NCI-H526 (cell line): ENCODE data around the gene CAMK2A.

Experiments used
- DNase-seq, 2 experiments: peaks; one replicate each; lab custom pipeline; 2025; lab: John Stamatoyannopoulos, UW

The CAMK2A gene

GRCh38 chr5:150289551-150290390, at the start of gene CAMK2A:
CAMK2A (minus strand) TSS chr5:150289773; CDS start chr5:150289625, 148 bp downstream.
- DNase-seq, result peak; percentile 23 to 52

- DNase-seq, result no peak
Observed at GRCh38 chr5:150339165-150339564, 49.6 kb upstream of the CAMK2A start.

GRCh38 chr5:150338546-150338945, 49.0 kb upstream of the CAMK2A start:
- no peak for DNase-seq

GRCh38 chr5:150335778-150336177, 46.2 kb upstream of the CAMK2A start:
- no peak for DNase-seq

GRCh38 chr5:150333400-150333799, 43.8 kb upstream of the CAMK2A start:
- DNase-seq, result no peak

- no peak for DNase-seq
Observed at GRCh38 chr5:150329881-150330876, 40.6 kb upstream of the CAMK2A start.

GRCh38 chr5:150329038-150329437, 39.5 kb upstream of the CAMK2A start:
- no peak for DNase-seq

GRCh38 chr5:150328515-150328914, 38.9 kb upstream of the CAMK2A start:
- DNase-seq, result no peak

- DNase-seq, result no peak
Observed at GRCh38 chr5:150327139-150327538, 37.6 kb upstream of the CAMK2A start.

GRCh38 chr5:150326707-150327106, 37.1 kb upstream of the CAMK2A start:
- DNase-seq, result no peak

- DNase-seq, result no peak
Observed at GRCh38 chr5:150325426-150325825, 35.9 kb upstream of the CAMK2A start.

GRCh38 chr5:150323819-150324218, 34.2 kb upstream of the CAMK2A start:
- no peak for DNase-seq

GRCh38 chr5:150323092-150323491, 33.5 kb upstream of the CAMK2A start:
- DNase-seq, result no peak

- no peak for DNase-seq
Observed at GRCh38 chr5:150322202-150322601, 32.6 kb upstream of the CAMK2A start.

GRCh38 chr5:150321784-150322183, 32.2 kb upstream of the CAMK2A start:
- no peak for DNase-seq

GRCh38 chr5:150321211-150321610, 31.6 kb upstream of the CAMK2A start:
- DNase-seq, result no peak

GRCh38 chr5:150320044-150320613, 30.6 kb upstream of the CAMK2A start:
- no peak for DNase-seq

- DNase-seq, result no peak
Observed at GRCh38 chr5:150319484-150319790, 29.9 kb upstream of the CAMK2A start.

- DNase-seq, result no peak
Observed at GRCh38 chr5:150318613-150319483, 29.3 kb upstream of the CAMK2A start.

GRCh38 chr5:150317048-150318003, 27.8 kb upstream of the CAMK2A start:
- DNase-seq, result no peak
